H9 (cell line): ENCODE measurements around the gene MS4A15. TPM values are rescaled to one million over a fixed set of nuclear protein-coding genes. Genes with fewer than 3 reads are reported as not detected.

Experiments used
- DNase-seq: peaks from one replicate; pipeline ENCODE4 v3.0.0-alpha.2; 2017
- H2AFZ ChIP-seq: one replicate; pipeline ENCODE4 v1.6.1; 2013; ENCODE audit warnings: mild to moderate bottlenecking, low read length, control low read depth, moderate library complexity
- H2AK5ac ChIP-seq: 2 replicates; pipeline ENCODE4 v1.6.1; 2013; ENCODE audit warnings: low read length, control low read depth, mixed read lengths; ENCODE audit not compliant: insufficient read length
- H2BK120ac ChIP-seq: one replicate; pipeline ENCODE4 v1.6.1; 2013; ENCODE audit warnings: low read depth, mild to moderate bottlenecking, low read length, control low read depth, inconsistent platforms; ENCODE audit not compliant: poor library complexity, severe bottlenecking
- H2BK12ac ChIP-seq: 2 replicates; pipeline ENCODE4 v1.6.1; 2013; ENCODE audit warnings: low read length, control low read depth, mixed read lengths, low read depth; ENCODE audit not compliant: insufficient read length
- H2BK15ac ChIP-seq: 2 replicates; pipeline ENCODE4 v1.6.1; 2013; ENCODE audit warnings: low read depth, low read length, control low read depth
- H2BK20ac ChIP-seq: one replicate; pipeline ENCODE4 v1.6.1; 2013; ENCODE audit warnings: low read depth, mild to moderate bottlenecking, low read length, control low read depth, inconsistent platforms; ENCODE audit not compliant: poor library complexity, severe bottlenecking
- H2BK5ac ChIP-seq: 2 replicates; pipeline ENCODE4 v1.6.1; 2013; ENCODE audit warnings: low read length, control low read depth, mixed read lengths; ENCODE audit not compliant: insufficient read length
- H3K14ac ChIP-seq: 2 replicates; pipeline ENCODE4 v1.6.1; 2013; ENCODE audit warnings: low read length, control low read depth; ENCODE audit not compliant: insufficient read depth
- H3K18ac ChIP-seq: 2 replicates; pipeline ENCODE4 v1.6.1; 2013; ENCODE audit warnings: low read depth, mild to moderate bottlenecking, mixed read lengths, low read length, control low read depth; ENCODE audit not compliant: insufficient read length
- H3K23ac ChIP-seq: 2 replicates; pipeline ENCODE4 v1.6.1; 2013; ENCODE audit warnings: low read length, control low read depth, mixed read lengths, low read depth; ENCODE audit not compliant: insufficient read length
- H3K23me2 ChIP-seq: 2 replicates; pipeline ENCODE4 v1.6.1; 2013; ENCODE audit warnings: low read depth, mild to moderate bottlenecking, mixed read lengths, low read length, control low read depth; ENCODE audit not compliant: insufficient read length, poor library complexity, severe bottlenecking
- H3K27ac ChIP-seq: 2 replicates; pipeline ENCODE4 v1.5.1; 2013; ENCODE audit warnings: low read length, control low read depth, mixed read lengths, low read depth; ENCODE audit not compliant: insufficient read length
- H3K27me3 ChIP-seq: 2 replicates; pipeline ENCODE4 v1.6.1; 2013; ENCODE audit warnings: low read length, control low read depth, inconsistent platforms; ENCODE audit not compliant: insufficient read depth
- H3K4ac ChIP-seq: 2 replicates; pipeline ENCODE4 v1.6.1; 2013; ENCODE audit warnings: low read depth, mild to moderate bottlenecking, control low read depth, inconsistent platforms, low read length, moderate library complexity
- H3K4me1 ChIP-seq: 2 replicates; pipeline ENCODE4 v1.6.1; 2013; ENCODE audit warnings: low read length, control low read depth, inconsistent platforms; ENCODE audit not compliant: insufficient read depth
- H3K4me2 ChIP-seq: 2 replicates; pipeline ENCODE4 v1.6.1; 2013; ENCODE audit warnings: low read length, control low read depth, mixed read lengths; ENCODE audit not compliant: insufficient read length, insufficient read depth
- H3K56ac ChIP-seq: 2 replicates; pipeline ENCODE4 v1.6.1; 2013; ENCODE audit warnings: low read depth, mild to moderate bottlenecking, mixed read lengths, low read length, control low read depth; ENCODE audit not compliant: insufficient read length
- H3K79me1 ChIP-seq: 2 replicates; pipeline ENCODE4 v1.6.1; 2013; ENCODE audit warnings: low read depth, mild to moderate bottlenecking, moderate library complexity, low read length, control low read depth, inconsistent platforms; ENCODE audit not compliant: insufficient read depth, poor library complexity, severe bottlenecking
- H3K79me2 ChIP-seq: 2 replicates; pipeline ENCODE4 v1.6.1; 2013; ENCODE audit warnings: low read length, control low read depth, inconsistent platforms; ENCODE audit not compliant: insufficient read depth
- H3K9ac ChIP-seq: 2 replicates; pipeline ENCODE4 v1.6.1; 2013; ENCODE audit warnings: low read length, control low read depth, mixed read lengths; ENCODE audit not compliant: insufficient read length; ENCODE audit errors: extremely low read depth
- H3K9me3 ChIP-seq: one replicate; pipeline ENCODE4 v1.6.1; 2013; ENCODE audit warnings: low read depth, low read length, inconsistent platforms; ENCODE audit not compliant: control insufficient read depth
- H3T11ph ChIP-seq: one replicate; pipeline ENCODE4 v1.6.1; 2013; ENCODE audit warnings: mild to moderate bottlenecking, low read length, control low read depth, inconsistent platforms
- H4K20me1 ChIP-seq: one replicate; pipeline ENCODE4 v1.6.1; 2013; ENCODE audit not compliant: control insufficient read depth, insufficient read length, insufficient read depth
- H4K5ac ChIP-seq: 2 replicates; pipeline ENCODE4 v1.6.1; 2013; ENCODE audit warnings: low read depth, mild to moderate bottlenecking, mixed read lengths, low read length, control low read depth; ENCODE audit not compliant: insufficient read length
- H4K8ac ChIP-seq: replicated peaks from 2 replicates; pipeline ENCODE4 v1.6.1; 2013; ENCODE audit warnings: low read length, control low read depth, mixed read lengths, low read depth; ENCODE audit not compliant: insufficient read length
- H4K91ac ChIP-seq: 2 replicates; pipeline ENCODE4 v1.6.1; 2013; ENCODE audit warnings: low read depth, mild to moderate bottlenecking, moderate library complexity, mixed read lengths, low read length, control low read depth; ENCODE audit not compliant: insufficient read length
- H3K27ac Mint-ChIP-seq, 3 experiments: 2 replicates in 2 of 3; 3 replicates in 1 of 3; pipeline ENCODE4 v1.8.0; 2020 to 2021; ENCODE audit warnings: mixed read lengths in 3 of 3, mild to moderate bottlenecking in 1 of 3, moderate library complexity in 1 of 3
- H3K27me3 Mint-ChIP-seq: 2 replicates; pipeline ENCODE4 v1.8.0; 2021; ENCODE audit warnings: low read depth, mild to moderate bottlenecking, moderate library complexity, mixed read lengths
- H3K36me3 Mint-ChIP-seq, 3 experiments: 2 replicates in 2 of 3; 3 replicates in 1 of 3; pipeline ENCODE4 v1.8.0; 2020 to 2021; ENCODE audit warnings: low read depth in 3 of 3, mixed read lengths in 3 of 3; ENCODE audit not compliant: insufficient read depth in 1 of 3
- H3K4me1 Mint-ChIP-seq, 2 experiments: 2 replicates each; pipeline ENCODE4 v1.8.0; 2020; ENCODE audit warnings: mixed read lengths in 2 of 2
- H3K4me3 Mint-ChIP-seq, 2 experiments: 2 replicates in 1 of 2; 3 replicates in 1 of 2; pipeline ENCODE4 v1.8.0; 2020 to 2021; ENCODE audit warnings: mild to moderate bottlenecking in 2 of 2, mixed read lengths in 2 of 2, moderate library complexity in 1 of 2
- H3K9me3 Mint-ChIP-seq, 2 experiments: 2 replicates in 1 of 2; 3 replicates in 1 of 2; pipeline ENCODE4 v1.8.0; 2020; ENCODE audit warnings: mild to moderate bottlenecking in 2 of 2, mixed read lengths in 2 of 2, moderate library complexity in 1 of 2
- WGBS: extraction: QIAGEN DNeasy Blood & Tissue Kit; methylation state at CpG from one replicate; pipeline ENCODE4 v1.1.7; 2013; ENCODE audit warnings: missing lambda C conversion rate, low lambda C conversion rate, mixed read lengths; ENCODE audit not compliant: insufficient read length; ENCODE audit errors: extremely low coverage; 5-methylcytosine and 5-hydroxymethylcytosine counted together
- total RNA-seq: library from RNA; stranded (reverse); gene quantifications from 2 replicates; pipeline ENCODE4 v1.2.1, GENCODE V29; 2021
- TF ChIP-seq, protein P1 (sequence below): fragments of 200-600 bp; sonication (generic); conservative IDR thresholded peaks from 3 replicates; pipeline ENCODE4 v1.8.0; 2021; ENCODE audit warnings: antibody characterized with exemption, mild to moderate bottlenecking

Gene MS4A15
- total RNA-seq, 1 experiment from 2014 or later = 0.11 TPM

DNA sequence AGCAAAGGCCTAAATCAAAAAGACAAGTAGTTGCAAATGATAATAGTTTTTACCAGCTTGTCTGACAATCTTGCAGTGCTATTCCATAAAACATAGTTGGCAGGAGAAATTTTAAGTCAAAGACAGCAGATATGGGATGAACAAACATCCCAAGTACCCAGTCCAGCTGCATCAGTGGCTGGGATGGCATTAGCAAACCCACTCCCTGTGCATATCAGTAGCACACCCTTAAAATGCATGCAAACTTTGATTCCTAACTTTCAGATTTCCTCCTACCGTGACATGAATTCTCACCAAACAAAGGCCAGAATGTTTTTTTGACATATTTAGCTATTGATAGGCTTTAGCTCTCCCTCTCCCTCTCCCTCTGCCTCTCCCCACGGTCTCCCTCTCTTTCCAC lies 57.4 kb downstream of the MS4A15 start:
- Mint-ChIP-seq H3K4me3 (no peak overlapping the region), H3K36me3 (peaks cover 0 to 7% (median 5%) of the 10 kb centered on the region in 3 experiments; a peak in 1 of 7 replicates), H3K4me1 (peaks cover 0 to 3% of the 10 kb centered on the region in 2 experiments; a peak in 2 of 4 replicates), H3K9me3 (peaks cover 22 to 28% of the 10 kb centered on the region in 2 experiments), H3K27ac (no peak overlapping the region), H3K27me3 (peaks cover 16% of the 10 kb centered on the region)
- Histone ChIP-seq H3K27me3 (no peaks in the 10 kb centered on the region), H2AK5ac (no peak overlapping the region), H3K9me3 (no peaks in the 10 kb centered on the region), H2BK20ac (no peak overlapping the region), H3K9ac (no peak overlapping the region), H3K79me2 (no peaks in the 10 kb centered on the region), H4K20me1 (no peaks in the 10 kb centered on the region), H3K4ac (no peak overlapping the region), H3T11ph (no peak overlapping the region), H3K18ac (no peak overlapping the region), H2BK120ac (no peak overlapping the region), H2AFZ (no peak overlapping the region), H3K23me2 (no peaks in the 10 kb centered on the region), H2BK5ac (no peak overlapping the region), H4K5ac (no peak overlapping the region), H4K91ac (no peak overlapping the region), H3K27ac (no peak overlapping the region), H3K4me2 (no peak overlapping the region), H3K56ac (no peak overlapping the region), H3K79me1 (no peaks in the 10 kb centered on the region), H2BK15ac (no peak overlapping the region), H3K23ac (no peak overlapping the region), H4K8ac (no peak overlapping the region), H2BK12ac (no peak overlapping the region), H3K14ac (no peak overlapping the region), H3K4me1 (no peaks in the 10 kb centered on the region)
- DNase-seq = no peak
- WGBS = no CpG with 5 or more reads among the region's 2 CpGs
- TF ChIP-seq, protein P1, sequence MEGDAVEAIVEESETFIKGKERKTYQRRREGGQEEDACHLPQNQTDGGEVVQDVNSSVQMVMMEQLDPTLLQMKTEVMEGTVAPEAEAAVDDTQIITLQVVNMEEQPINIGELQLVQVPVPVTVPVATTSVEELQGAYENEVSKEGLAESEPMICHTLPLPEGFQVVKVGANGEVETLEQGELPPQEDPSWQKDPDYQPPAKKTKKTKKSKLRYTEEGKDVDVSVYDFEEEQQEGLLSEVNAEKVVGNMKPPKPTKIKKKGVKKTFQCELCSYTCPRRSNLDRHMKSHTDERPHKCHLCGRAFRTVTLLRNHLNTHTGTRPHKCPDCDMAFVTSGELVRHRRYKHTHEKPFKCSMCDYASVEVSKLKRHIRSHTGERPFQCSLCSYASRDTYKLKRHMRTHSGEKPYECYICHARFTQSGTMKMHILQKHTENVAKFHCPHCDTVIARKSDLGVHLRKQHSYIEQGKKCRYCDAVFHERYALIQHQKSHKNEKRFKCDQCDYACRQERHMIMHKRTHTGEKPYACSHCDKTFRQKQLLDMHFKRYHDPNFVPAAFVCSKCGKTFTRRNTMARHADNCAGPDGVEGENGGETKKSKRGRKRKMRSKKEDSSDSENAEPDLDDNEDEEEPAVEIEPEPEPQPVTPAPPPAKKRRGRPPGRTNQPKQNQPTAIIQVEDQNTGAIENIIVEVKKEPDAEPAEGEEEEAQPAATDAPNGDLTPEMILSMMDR = no peak
